Hepatocyte (in vitro differentiated cells): ENCODE data around the gene FAAH2. TPM values are rescaled to one million over a fixed set of nuclear protein-coding genes. Genes with fewer than 3 reads are reported as not detected.

ENCODE experiments used
- DNase-seq: peaks from one replicate; pipeline ENCODE4 v3.0.0-alpha.2; 2016; ENCODE audit warnings: low spot score
- H2AFZ ChIP-seq: fragments of 200-600 bp; sonication (generic); 2 replicates; pipeline ENCODE4 v1.6.0; 2016; ENCODE audit warnings: antibody characterized with exemption, mild to moderate bottlenecking
- H3K27ac ChIP-seq: fragments of 200-600 bp; sonication (generic); 2 replicates; pipeline ENCODE4 v1.5.1; 2016; ENCODE audit warnings: mild to moderate bottlenecking
- H3K27me3 ChIP-seq: fragments of 200-600 bp; sonication (generic); 2 replicates; pipeline ENCODE4 v1.6.1; 2016
- H3K36me3 ChIP-seq: fragments of 200-600 bp; sonication (generic); replicated peaks from 2 replicates; pipeline ENCODE4 v1.5.1; 2016; ENCODE audit warnings: low read depth; ENCODE audit not compliant: insufficient read depth
- H3K4me1 ChIP-seq: fragments of 200-600 bp; sonication (generic); 2 replicates; pipeline ENCODE4 v1.5.1; 2016; ENCODE audit warnings: mild to moderate bottlenecking, moderate library complexity; ENCODE audit not compliant: insufficient read depth
- H3K4me2 ChIP-seq: fragments of 200-600 bp; sonication (generic); 2 replicates; pipeline ENCODE4 v1.6.0; 2016
- H3K4me3 ChIP-seq: fragments of 200-600 bp; sonication (generic); 2 replicates; pipeline ENCODE4 v1.5.1; 2016; ENCODE audit warnings: mild to moderate bottlenecking
- H3K79me2 ChIP-seq: fragments of 200-600 bp; sonication (generic); 2 replicates; pipeline ENCODE4 v1.6.0; 2017; ENCODE audit warnings: mild to moderate bottlenecking
- H3K9me2 ChIP-seq: fragments of 200-600 bp; sonication (generic); replicated peaks from 2 replicates; pipeline ENCODE4 v1.6.0; 2017; ENCODE audit warnings: mild to moderate bottlenecking; ENCODE audit not compliant: insufficient read depth
- H3K9me3 ChIP-seq: fragments of 200-600 bp; sonication (generic); 2 replicates; pipeline ENCODE4 v1.5.1; 2016; ENCODE audit warnings: low read depth, mild to moderate bottlenecking
- H4K20me1 ChIP-seq: fragments of 200-600 bp; sonication (generic); 2 replicates; pipeline ENCODE4 v1.6.0; 2016; ENCODE audit warnings: mild to moderate bottlenecking; ENCODE audit not compliant: insufficient read depth, poor library complexity, severe bottlenecking
- CTCF ChIP-seq: fragments of 200-600 bp; sonication (generic); IDR thresholded peaks from 2 replicates; pipeline ENCODE4 v1.5.1; 2016; ENCODE audit warnings: antibody characterized with exemption, mild to moderate bottlenecking; ENCODE audit not compliant: poor library complexity
- EZH2 ChIP-seq: fragments of 200-600 bp; sonication (generic); IDR thresholded peaks from 2 replicates; pipeline ENCODE4 v1.6.1; 2016; ENCODE audit warnings: antibody characterized with exemption, mild to moderate bottlenecking, borderline replicate concordance
- EZH2phosphoT487 ChIP-seq: fragments of 200-600 bp; sonication (generic); IDR thresholded peaks from one replicate; pipeline ENCODE4 v1.6.1; 2018; ENCODE audit warnings: antibody characterized with exemption, mild to moderate bottlenecking, low read depth, moderate library complexity; ENCODE audit not compliant: unreplicated experiment, severe bottlenecking
- WGBS: methylation state at CpG from one replicate; pipeline ENCODE4 v1.1.6; 2016; ENCODE audit warnings: low lambda C conversion rate; ENCODE audit errors: missing lambda C conversion rate; 5-methylcytosine and 5-hydroxymethylcytosine counted together
- polyA plus RNA-seq: library from polyadenylated mRNA; unstranded; fragments of >200 nt; fragmentation: Nextera tagmentation; extraction: Ambion mirVana; gene quantifications from 2 replicates; pipeline ENCODE4 v1.2.1, GENCODE V29; 2016
- total RNA-seq: library from RNA; depleted of rRNA; stranded (reverse); fragments of >200 nt; gene quantifications from 2 replicates; pipeline ENCODE4 v1.2.3, GENCODE V29; 2014

Gene FAAH2
- total and polyA plus RNA-seq, 2 experiments from 2014 or later = 7.5 to 10.1 TPM

- Histone ChIP-seq H3K79me2 (no peaks in the 10 kb centered on the region), H4K20me1 (no peaks in the 10 kb centered on the region), H3K27ac (no peak overlapping the region), H2AFZ (no peak overlapping the region), H3K9me2 (no peaks in the 10 kb centered on the region), H3K36me3 (no peaks in the 10 kb centered on the region), H3K4me3 (no peak overlapping the region), H3K4me1 (no peaks in the 10 kb centered on the region), H3K27me3 (no peaks in the 10 kb centered on the region), H3K9me3 (peaks cover under 1% of the 10 kb centered on the region), H3K4me2 (no peak overlapping the region)
- DNase-seq = no peak
- 87% methylated on average over 3 of the region's 3 CpGs for WGBS
- TF ChIP-seq CTCF = no peak
- TF ChIP-seq EZH2phosphoT487 = no peak
- TF ChIP-seq EZH2 = no peak
Observed at GRCh38 chrX:57451426-57452020, 165.0 kb downstream of the FAAH2 start.

GRCh38 chrX:57453901-57454300 is 167.4 kb downstream of the FAAH2 start:
- H2AFZ ChIP-seq = no peak overlapping the region
- no peaks in the 10 kb centered on the region for H3K9me2 ChIP-seq
- H3K36me3 ChIP-seq = no peaks in the 10 kb centered on the region
- H3K79me2 ChIP-seq = no peaks in the 10 kb centered on the region
- 53% methylated on average over 4 of the region's 4 CpGs for WGBS
- H3K27me3 ChIP-seq = no peaks in the 10 kb centered on the region
- no peaks in the 10 kb centered on the region for H3K4me1 ChIP-seq
- no peaks in the 10 kb centered on the region for H4K20me1 ChIP-seq
- TF ChIP-seq EZH2phosphoT487 (no peak), CTCF (peak; percentile 16)
- H3K27ac ChIP-seq = no peak overlapping the region
- H3K4me3 ChIP-seq = no peak overlapping the region
- DNase-seq = no peak
- H3K9me3 ChIP-seq = peaks cover 4% of the 10 kb centered on the region
- no peak overlapping the region for H3K4me2 ChIP-seq

- H3K79me2 ChIP-seq = no peaks in the 10 kb centered on the region
- H3K36me3 ChIP-seq = no peaks in the 10 kb centered on the region
Observed at GRCh38 chrX:57481514-57481913, 195.0 kb downstream of the FAAH2 start.

More at GRCh38 chrX:57481514-57481913, 195.0 kb downstream of the FAAH2 start:
- 87% methylated on average over 6 of the region's 6 CpGs for WGBS
- Histone ChIP-seq H3K4me1 (no peaks in the 10 kb centered on the region), H2AFZ (no peak overlapping the region), H3K27me3 (no peaks in the 10 kb centered on the region), H3K9me3 (no peaks in the 10 kb centered on the region), H3K4me3 (no peak overlapping the region), H3K4me2 (no peak overlapping the region), H3K9me2 (no peaks in the 10 kb centered on the region), H3K27ac (no peak overlapping the region), H4K20me1 (no peaks in the 10 kb centered on the region)
- DNase-seq = no peak
- TF ChIP-seq EZH2 (no peak), EZH2phosphoT487 (no peak), CTCF (no peak)
